GM21390 (cell line): ENCODE measurements around the gene ANXA3.

Experiments
- ATAC-seq: cut with Tn5 transposase; IDR thresholded peaks from one replicate; pipeline ENCODE4 v1.9.1; 2021; ENCODE audit not compliant: unreplicated experiment

Gene ANXA3

GRCh38 chr4:78644063-78644691 is 92.6 kb downstream of the ANXA3 start:
- no peak for ATAC-seq

DNA sequence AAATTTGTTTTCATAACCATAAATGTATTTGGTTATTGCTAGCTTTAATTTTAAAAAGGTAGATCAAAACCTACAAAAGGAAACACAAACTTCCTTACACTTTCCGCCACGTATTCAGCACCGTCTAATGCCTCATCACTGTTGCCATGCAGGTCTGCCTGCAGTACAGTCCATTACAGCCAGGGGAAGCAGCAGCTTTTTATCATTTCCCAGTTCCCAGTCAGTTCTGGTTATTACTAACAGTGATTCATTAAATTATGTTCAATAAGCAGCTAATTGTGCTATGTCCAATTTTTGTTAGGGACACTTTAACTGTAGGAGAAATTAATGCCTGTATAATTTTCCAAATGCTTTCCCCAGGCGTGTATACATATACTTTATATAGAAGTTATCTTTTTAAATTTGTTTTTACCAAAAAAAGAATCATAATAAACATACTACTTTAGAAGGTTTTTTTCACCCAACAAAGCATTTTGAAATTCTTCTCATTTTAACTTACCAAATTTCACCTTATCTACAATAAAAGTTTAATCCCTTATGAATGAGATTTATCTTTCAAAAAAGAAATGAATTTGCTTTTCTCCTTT is 93.3 kb downstream of the ANXA3 start:
- peak; percentile 95 for ATAC-seq

GRCh38 chr4:78645853-78646757 is 94.5 kb downstream of the ANXA3 start:
- peak; percentile 40 for ATAC-seq

GRCh38 chr4:78647272-78647671 is 95.7 kb downstream of the ANXA3 start:
- no peak for ATAC-seq

DNA sequence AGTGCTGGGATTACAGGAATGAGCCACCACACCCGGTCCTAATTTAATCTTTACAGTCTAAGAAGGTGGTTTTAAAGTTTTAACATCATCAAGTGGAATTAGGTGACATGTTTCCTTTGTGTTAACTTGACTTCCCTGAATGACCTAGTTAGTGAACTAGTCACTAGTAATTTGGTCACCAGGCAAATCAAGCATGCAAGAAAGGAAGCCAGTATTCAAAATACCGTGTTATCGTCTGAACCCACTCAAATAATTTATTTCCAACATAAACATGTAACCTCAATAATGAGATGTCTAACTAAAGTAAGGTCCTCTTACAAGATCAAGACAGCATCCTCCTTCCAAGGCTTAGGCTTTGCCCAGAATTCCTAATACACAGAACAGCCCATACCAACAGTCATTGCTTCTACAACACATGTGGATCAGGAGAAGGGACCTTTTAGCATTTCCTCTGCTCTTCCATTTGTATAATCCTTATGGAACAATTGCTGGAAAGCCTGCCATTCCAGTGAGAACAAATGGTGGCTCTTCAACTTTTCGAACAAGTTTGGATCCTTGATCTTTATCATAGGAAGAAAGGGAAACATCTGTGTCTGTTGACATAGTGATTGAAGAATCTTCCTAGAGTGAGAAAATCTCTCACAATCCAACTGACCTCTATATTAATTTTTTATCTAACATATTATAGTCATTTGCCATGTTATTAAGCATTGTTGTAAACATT is 97.2 kb downstream of the ANXA3 start:
- ATAC-seq = no peak

GRCh38 chr4:78650106-78651024 is 98.8 kb downstream of the ANXA3 start:
- ATAC-seq = no peak

GRCh38 chr4:78651250-78651860 is 99.8 kb downstream of the ANXA3 start:
- no peak for ATAC-seq

DNA sequence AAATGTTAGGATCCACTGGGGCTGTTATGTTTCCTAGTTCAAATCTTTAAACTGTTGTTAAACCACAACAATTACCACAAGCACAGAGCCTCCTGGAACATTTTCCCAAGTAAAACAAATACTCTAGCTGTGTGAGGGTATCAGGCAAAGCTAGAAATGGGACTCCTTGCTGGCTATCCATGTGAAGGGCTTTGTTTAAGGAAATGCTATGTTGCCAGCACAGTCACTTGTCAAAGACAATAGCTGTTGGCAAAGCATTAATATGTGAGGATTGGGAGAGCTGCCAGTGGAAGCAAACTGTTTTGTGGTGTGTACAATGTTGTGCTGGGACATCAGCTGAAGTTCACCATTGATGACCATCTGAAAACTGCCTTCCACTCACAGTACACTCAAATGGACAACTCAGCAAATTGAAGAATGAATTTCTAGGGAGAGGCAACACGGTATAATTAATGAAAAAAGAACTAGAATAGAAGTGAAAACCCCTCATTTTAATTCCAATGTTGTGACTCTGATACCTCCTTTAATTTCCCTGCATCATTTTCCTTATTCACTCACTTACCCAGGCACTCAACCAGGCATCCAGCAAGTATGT is 100.8 kb downstream of the ANXA3 start:
- no peak for ATAC-seq

DNA sequence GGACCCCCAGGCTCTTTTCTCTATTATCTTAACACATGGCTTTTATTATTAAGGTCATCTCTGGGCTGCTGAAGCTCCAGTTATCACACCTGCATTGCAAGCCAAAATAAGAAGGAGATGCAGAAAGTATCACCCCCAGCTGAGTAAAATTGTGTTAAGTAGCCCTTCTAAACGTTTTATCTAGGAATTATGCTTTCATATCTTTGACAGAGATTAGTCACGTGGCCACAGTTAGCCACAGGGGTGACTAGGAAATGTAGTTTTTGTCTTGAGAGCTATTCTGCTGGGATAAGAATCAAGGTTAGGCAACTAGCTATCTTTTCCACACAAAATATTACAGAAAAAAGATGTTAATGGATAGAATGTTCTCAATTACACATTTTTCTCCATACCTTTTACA is 102.1 kb downstream of the ANXA3 start:
- ATAC-seq = no peak

- no peak for ATAC-seq
Measured at GRCh38 chr4:78654807-78655206, 103.2 kb downstream of the ANXA3 start.

DNA sequence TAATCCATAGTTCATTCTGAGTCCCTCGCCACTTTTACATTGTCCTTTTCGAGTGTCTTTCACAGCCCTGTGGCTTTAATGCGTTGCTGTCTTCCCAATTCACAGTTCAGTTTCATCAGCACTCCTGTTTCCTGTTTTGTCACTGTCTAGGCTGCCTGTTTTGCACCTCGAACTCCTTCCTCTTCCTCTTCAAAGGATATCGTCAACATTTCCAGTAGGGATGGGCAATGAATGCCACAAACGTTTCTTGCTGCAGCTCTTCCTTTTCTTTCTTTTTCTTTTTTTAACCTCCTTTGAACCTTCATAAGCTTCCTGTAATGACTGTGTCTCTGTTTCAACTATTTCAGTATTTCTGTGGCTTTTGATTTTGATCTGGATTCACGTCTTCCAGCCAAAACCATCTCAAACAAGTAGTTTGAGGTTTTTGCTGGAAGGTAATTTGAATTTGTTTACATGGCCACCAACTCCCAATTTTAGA is 105.4 kb downstream of the ANXA3 start:
- peak; percentile 37 for ATAC-seq

DNA sequence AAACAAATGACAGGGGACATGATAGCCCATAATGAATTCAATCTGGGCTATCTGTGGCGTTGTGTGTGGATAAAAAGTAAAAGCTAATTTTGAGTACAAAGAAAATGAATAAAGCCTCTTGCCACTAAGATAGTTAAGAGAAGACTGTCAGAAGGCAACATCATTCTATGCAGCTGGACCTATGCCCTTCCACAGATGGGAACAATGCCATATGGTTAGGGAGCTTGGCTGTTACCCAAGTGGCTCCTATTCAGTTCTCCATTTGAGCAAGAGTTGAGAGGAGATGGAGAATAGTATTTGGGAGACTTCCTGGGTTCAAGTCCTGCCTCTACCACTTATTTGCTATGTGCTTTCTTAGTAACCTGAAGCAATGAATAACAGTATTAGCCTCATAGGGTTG is 107.7 kb downstream of the ANXA3 start:
- no peak for ATAC-seq

DNA sequence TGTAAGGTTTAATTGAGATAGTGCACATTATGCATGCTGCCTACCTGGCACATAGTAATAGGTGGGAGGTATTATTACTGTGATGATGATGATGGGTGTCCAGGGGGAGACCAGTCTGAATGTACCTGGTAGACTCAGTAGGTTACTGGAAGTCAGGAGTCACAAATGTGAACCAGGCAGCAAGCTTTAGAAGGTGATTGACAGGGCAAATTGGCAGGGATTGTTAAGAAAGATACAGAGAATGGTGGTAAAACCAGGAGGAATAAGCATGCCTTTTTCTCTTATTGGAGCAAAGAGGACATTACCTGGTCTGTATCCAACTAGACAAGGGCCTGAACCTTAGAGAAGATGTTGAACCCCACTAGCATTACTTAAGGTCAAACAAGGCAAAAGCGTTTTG is 108.1 kb downstream of the ANXA3 start:
- ATAC-seq = no peak
